HepG2 (cell line): Measurements from ENCODE around the gene APOC1. TPM values are rescaled to one million over a fixed set of nuclear protein-coding genes. Genes with fewer than 3 reads are reported as not detected.

ENCODE experiments used
- E2F1 ChIP-seq: sonication (generic); formaldehyde crosslinking; IDR thresholded peaks from 2 replicates; pipeline ENCODE4 v1.5.0; 2020; ENCODE audit warnings: missing genetic modification reagents
- HDAC1 ChIP-seq: sonication (generic); formaldehyde crosslinking; IDR thresholded peaks from 2 replicates; pipeline ENCODE4 v1.5.1; 2020; ENCODE audit warnings: mild to moderate bottlenecking, missing genetic modification reagents
- HMG20A ChIP-seq: IDR thresholded peaks from 2 replicates; pipeline ENCODE4 v1.6.1; 2016; ENCODE audit warnings: borderline replicate concordance
- HNRNPL ChIP-seq: fragments of 200-400 bp; formaldehyde crosslinking; IDR thresholded peaks from 2 replicates; pipeline ENCODE4 v1.6.1; 2017; ENCODE audit warnings: mild to moderate bottlenecking, low read depth, low read length
- MIER2 ChIP-seq: IDR thresholded peaks from 2 replicates; pipeline ENCODE4 v1.6.1; 2016; ENCODE audit warnings: missing biosample characterization, missing genetic modification reagents
- PHB2 ChIP-seq: fragments of 450-650 bp; IDR thresholded peaks from 2 replicates; pipeline ENCODE4 v1.6.1; 2018; ENCODE audit not compliant: partially characterized antibody
- RBM39 ChIP-seq: fragments of 200-400 bp; formaldehyde crosslinking; IDR thresholded peaks from one replicate; pipeline ENCODE4 v1.6.1; 2018; ENCODE audit warnings: antibody characterized with exemption, mild to moderate bottlenecking, low read depth, low read length; ENCODE audit not compliant: poor library complexity, severe bottlenecking
- SNAPC5 ChIP-seq: sonication (generic); formaldehyde crosslinking; IDR thresholded peaks from 2 replicates; pipeline ENCODE4 v1.8.1; 2023; ENCODE audit warnings: mild to moderate bottlenecking, missing genetic modification reagents, borderline replicate concordance
- YY1 ChIP-seq: IDR thresholded peaks from 2 replicates; pipeline ENCODE4 v1.6.1; 2011; ENCODE audit warnings: low read length, low read depth, moderate library complexity, mild to moderate bottlenecking; ENCODE audit not compliant: insufficient read depth, insufficient replicate concordance
- ZMAT3 ChIP-seq: sonication (generic); formaldehyde crosslinking; conservative IDR thresholded peaks from 2 replicates; pipeline ENCODE4 v1.7.0; 2021; ENCODE audit warnings: missing genetic modification reagents
- ZNF142 ChIP-seq: sonication (generic); formaldehyde crosslinking; IDR thresholded peaks from 2 replicates; pipeline ENCODE4 v1.4.0; 2020; ENCODE audit warnings: missing genetic modification reagents
- ZNF703 ChIP-seq: sonication (generic); formaldehyde crosslinking; IDR thresholded peaks from 2 replicates; pipeline ENCODE4 v1.5.1; 2020; ENCODE audit warnings: missing genetic modification reagents, mild to moderate bottlenecking, moderate library complexity, borderline replicate concordance
- ZNF784 ChIP-seq: sonication (generic); formaldehyde crosslinking; IDR thresholded peaks from 2 replicates; pipeline ENCODE4 v1.5.1; 2020; ENCODE audit warnings: missing genetic modification reagents, mild to moderate bottlenecking, borderline replicate concordance
- polyA plus RNA-seq, 8 experiments: library from polyadenylated mRNA; depleted of rRNA in 3 of 8; stranded (reverse) in 7 of 8; unstranded in 1 of 8; fragments of >200 nt; fragmentation: Illumina TruSeq in 4 of 8; extraction: Trizol in 4 of 8; gene quantifications; 2 replicates each; pipeline versions ENCODE4 v1.2.1 to v1.2.3, GENCODE V29; 2011 to 2016; ENCODE audit warnings: low read depth in 4 of 8, missing spikeins in 1 of 8, mixed read lengths in 1 of 8; ENCODE audit not compliant: insufficient read depth in 1 of 8
- total RNA-seq, 5 experiments: library from RNA; depleted of rRNA; stranded (reverse); fragments of >200 nt; fragmentation: Illumina TruSeq; extraction: Trizol; gene quantifications; 2 replicates each; pipeline ENCODE4 v1.2.3, GENCODE V29; 2016; ENCODE audit warnings: low read depth in 1 of 5
- TF ChIP-seq, protein P1 (sequence below): sonication (generic); formaldehyde crosslinking; IDR thresholded peaks from 2 replicates; pipeline ENCODE4 v1.5.0; 2020; ENCODE audit warnings: missing genetic modification reagents, mild to moderate bottlenecking, borderline replicate concordance
- TF ChIP-seq, protein P2 (sequence below): sonication (generic); formaldehyde crosslinking; IDR thresholded peaks from 2 replicates; pipeline ENCODE4 v1.4.0; 2020; ENCODE audit warnings: missing genetic modification reagents; ENCODE audit errors: not compliant biosample characterization
- TF ChIP-seq, protein P3 (sequence below): sonication (generic); formaldehyde crosslinking; IDR thresholded peaks from 2 replicates; pipeline ENCODE4 v1.4.0; 2020; ENCODE audit warnings: mild to moderate bottlenecking, missing genetic modification reagents

The APOC1 gene
- total and polyA plus RNA-seq, 2 of the 13 experiments (the other 11 are each of a cell fraction or from before 2014, with no cell fraction given) = 600 to 1,235 TPM

GRCh38 chr19:44954649-44955504, 40.5 kb downstream of the APOC1 start, which contains the start of gene CLPTM1 (continued):
- TF ChIP-seq ZNF142 (CRISPR knock-in tag) = peak; percentile 32
- peak; percentile 93 for TF ChIP-seq YY1
- 0 out of 2 replicates have a peak, but pooled peaks have one; percentile 51 for TF ChIP-seq ZNF784 (CRISPR knock-in tag)
- TF ChIP-seq, protein P1, sequence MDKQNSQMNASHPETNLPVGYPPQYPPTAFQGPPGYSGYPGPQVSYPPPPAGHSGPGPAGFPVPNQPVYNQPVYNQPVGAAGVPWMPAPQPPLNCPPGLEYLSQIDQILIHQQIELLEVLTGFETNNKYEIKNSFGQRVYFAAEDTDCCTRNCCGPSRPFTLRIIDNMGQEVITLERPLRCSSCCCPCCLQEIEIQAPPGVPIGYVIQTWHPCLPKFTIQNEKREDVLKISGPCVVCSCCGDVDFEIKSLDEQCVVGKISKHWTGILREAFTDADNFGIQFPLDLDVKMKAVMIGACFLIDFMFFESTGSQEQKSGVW (CRISPR knock-in tag) = no peak
- TF ChIP-seq, protein P2, sequence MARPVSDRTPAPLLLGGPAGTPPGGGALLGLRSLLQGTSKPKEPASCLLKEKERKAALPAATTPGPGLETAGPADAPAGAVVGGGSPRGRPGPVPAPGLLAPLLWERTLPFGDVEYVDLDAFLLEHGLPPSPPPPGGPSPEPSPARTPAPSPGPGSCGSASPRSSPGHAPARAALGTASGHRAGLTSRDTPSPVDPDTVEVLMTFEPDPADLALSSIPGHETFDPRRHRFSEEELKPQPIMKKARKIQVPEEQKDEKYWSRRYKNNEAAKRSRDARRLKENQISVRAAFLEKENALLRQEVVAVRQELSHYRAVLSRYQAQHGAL (CRISPR knock-in tag) = no peak
- no peak for TF ChIP-seq ZNF703 (CRISPR knock-in tag)
- TF ChIP-seq, protein P3, sequence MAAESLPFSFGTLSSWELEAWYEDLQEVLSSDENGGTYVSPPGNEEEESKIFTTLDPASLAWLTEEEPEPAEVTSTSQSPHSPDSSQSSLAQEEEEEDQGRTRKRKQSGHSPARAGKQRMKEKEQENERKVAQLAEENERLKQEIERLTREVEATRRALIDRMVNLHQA (CRISPR knock-in tag) = no peak
- TF ChIP-seq HNRNPL = no peak
- TF ChIP-seq PHB2 = no peak
- TF ChIP-seq HDAC1 (CRISPR knock-in tag) = peak; percentile 85
- TF ChIP-seq RBM39 = no peak
- no peak for TF ChIP-seq MIER2 (CRISPR knock-in tag)
- no peak for TF ChIP-seq E2F1
- TF ChIP-seq HMG20A (CRISPR knock-in tag) = no peak
- TF ChIP-seq ZMAT3 (CRISPR knock-in tag) = no peak
- TF ChIP-seq SNAPC5 (CRISPR knock-in tag) = 0 out of 2 replicates have a peak, but pooled peaks have one; percentile 52
